Astrocyte of the spinal cord (primary cell): ENCODE results near the gene TPK1.

Experiments used
- DNase-seq: peaks from one replicate; pipeline ENCODE4 v3.0.0; 2011; ENCODE audit warnings: low read depth, low spot score
- H3K4me3 ChIP-seq: 2 replicates; pipeline ENCODE4 v1.5.1; 2011; ENCODE audit warnings: low read depth, mild to moderate bottlenecking, low read length, moderate library complexity
- CTCF ChIP-seq: IDR thresholded peaks from 2 replicates; pipeline ENCODE4 v1.5.1; 2012; ENCODE audit warnings: low read depth, mild to moderate bottlenecking, low read length, inconsistent platforms
- in situ Hi-C: cut with HindIII; loops from 2 replicates; pipeline ENCODE4 v1.10.0; 2017; ENCODE audit warnings: low sequenced_read_pairs

TPK1 gene

DNA sequence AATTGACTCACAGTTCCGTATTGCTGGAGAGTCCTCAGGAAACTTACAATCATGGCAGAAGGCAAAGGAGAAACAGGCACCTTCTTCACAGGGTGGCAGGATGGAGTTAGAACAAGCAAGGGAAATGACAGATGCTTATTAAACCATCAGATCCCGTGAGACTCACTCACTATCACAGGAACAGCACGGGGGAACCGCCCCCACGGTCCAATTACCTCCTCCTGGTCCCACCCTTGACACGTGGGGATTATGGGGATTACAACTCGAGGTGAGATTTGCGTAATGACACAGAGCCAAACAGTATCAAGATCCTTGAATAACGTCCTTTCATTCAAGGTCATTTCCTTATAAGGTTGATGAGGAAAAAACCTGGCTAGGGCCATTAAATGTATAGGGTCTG lies 176.6 kb downstream of the TPK1 start:
- DNase-seq: no peak
- no peak overlapping the region for H3K4me3 ChIP-seq
- in situ Hi-C loops: no loop called here
- TF ChIP-seq CTCF: no peak

GRCh38 chr7:144656965-144657517 lies 178.8 kb downstream of the TPK1 start:
- TF ChIP-seq CTCF: no peak
- in situ Hi-C loops: no loop called here
- no peak overlapping the region for H3K4me3 ChIP-seq
- no peak for DNase-seq

GRCh38 chr7:144653449-144653848 lies 182.4 kb downstream of the TPK1 start:
- no peak for TF ChIP-seq CTCF
- H3K4me3 ChIP-seq: no peak overlapping the region
- in situ Hi-C loops: no loop called here
- DNase-seq: no peak

DNA sequence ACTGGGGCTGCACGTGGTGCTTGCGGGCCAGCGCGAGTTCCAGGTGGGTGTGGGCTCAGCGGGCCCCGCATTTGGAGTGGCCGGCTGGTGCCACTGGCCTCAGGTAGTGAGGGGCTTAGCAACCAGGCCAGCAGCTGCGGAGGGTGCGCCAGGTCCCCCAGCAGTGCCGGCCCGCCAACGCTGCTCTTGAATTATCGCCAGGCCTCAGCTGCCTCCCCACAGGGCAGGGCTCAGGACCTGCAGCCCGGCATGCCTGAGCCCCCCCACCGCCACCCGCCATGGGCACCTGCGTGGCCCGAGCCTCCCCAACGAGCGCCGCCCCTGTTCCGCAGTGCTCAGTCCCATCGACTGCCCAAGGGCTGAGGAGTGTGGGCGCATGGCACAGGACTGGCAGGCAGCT lies 185.4 kb downstream of the TPK1 start:
- no peak for DNase-seq
- in situ Hi-C loops: no loop called here
- TF ChIP-seq CTCF: no peak
- no peak overlapping the region for H3K4me3 ChIP-seq

DNA sequence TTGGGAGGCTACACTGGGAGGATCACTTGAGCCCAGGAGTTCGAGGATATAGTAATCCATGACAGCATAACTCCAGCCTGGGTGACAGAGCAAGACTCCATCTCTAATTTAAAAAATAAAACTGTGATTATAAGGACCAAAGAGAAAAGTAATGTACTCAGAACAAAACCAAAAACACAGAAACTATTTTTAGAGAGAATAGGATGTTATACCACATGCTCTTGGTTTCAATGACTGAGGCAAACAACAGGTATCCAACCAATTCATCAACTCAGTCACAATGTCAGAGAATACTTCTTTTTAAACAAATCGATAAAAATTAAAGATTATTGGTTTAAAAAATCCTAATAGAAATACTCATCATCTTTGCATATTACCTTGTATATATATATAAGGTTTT lies 186.7 kb downstream of the TPK1 start:
- TF ChIP-seq CTCF: no peak
- in situ Hi-C loops: no loop called here
- DNase-seq: no peak
- H3K4me3 ChIP-seq: no peak overlapping the region

GRCh38 chr7:144641389-144642044 lies 194.3 kb downstream of the TPK1 start:
- no peak for TF ChIP-seq CTCF
- DNase-seq: no peak
- in situ Hi-C loops: no loop called here
- H3K4me3 ChIP-seq: no peak overlapping the region
